Skeletal muscle cell (primary cell): ENCODE measurements around the gene LRRC17.
"Not testable (repeated sequence)": the region's sequence is repeated elsewhere in the genome, so short reads cannot be mapped to it uniquely, and the experiment has no call there.

Source experiments
- DNase-seq: peaks from one replicate; pipeline ENCODE4 v3.0.0-alpha.2; 2010; ENCODE audit warnings: low read depth
- H3K4me3 ChIP-seq: 2 replicates; pipeline ENCODE4 v1.5.1; 2011; ENCODE audit warnings: low read depth, mild to moderate bottlenecking, control low read depth, low read length, moderate library complexity

The LRRC17 gene

DNA sequence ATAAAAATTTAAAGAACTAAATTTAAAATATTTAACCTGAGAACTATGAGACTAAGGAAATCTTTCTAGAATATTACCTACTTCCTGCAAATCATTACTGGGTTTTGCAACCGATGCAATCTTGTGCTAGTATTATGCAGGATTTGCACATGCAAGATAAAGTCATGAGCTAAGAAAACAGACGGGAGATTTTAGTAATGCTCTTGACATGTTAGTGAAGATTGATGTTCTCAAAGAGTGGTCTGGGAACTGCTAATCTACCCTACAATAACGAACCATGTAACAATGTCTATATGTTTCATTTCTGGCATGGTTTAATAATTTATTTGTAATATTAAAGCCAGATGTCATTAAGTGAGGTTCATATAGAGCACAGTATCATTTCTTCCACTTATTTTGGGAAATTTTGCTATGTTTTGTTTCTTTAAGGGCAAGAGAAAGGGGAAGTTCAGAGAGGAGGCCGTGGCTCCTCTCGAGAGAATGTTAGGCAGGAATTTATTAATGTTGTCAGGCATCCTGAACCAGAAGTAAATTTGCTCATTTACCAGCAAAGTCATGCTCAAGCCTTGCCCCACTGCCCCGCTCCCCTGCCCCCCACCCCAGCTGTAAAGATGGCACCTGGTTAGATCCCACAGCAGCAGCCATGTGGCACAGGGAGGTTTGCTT is 22.8 kb downstream of the LRRC17 start:
- H3K4me3 ChIP-seq = no peak overlapping the region
- no peak for DNase-seq

DNA sequence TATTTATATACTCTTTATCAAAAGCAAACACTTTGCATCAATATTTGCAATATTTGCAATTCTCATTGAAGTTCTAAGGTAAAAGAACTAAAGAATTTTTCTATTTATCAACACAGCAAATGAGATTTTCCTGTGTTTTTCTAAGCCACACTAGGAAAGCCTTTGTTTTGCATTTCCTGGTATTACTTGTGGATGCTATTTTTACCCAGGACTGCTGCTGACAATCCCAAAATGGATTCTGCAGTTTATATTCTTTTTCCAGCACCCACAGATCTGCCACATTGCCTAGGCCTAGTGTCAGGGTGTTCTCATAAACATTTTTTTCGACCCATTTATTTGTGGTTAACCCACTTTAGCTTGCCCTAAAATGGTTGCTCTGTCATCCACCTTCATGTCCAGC is 25.9 kb downstream of the LRRC17 start:
- H3K4me3 ChIP-seq = no peak overlapping the region
- DNase-seq = no peak

- no peak overlapping the region for H3K4me3 ChIP-seq
- no peak for DNase-seq
Measured at GRCh38 chr7:102942181-102942866, 29.5 kb downstream of the LRRC17 start.

DNA sequence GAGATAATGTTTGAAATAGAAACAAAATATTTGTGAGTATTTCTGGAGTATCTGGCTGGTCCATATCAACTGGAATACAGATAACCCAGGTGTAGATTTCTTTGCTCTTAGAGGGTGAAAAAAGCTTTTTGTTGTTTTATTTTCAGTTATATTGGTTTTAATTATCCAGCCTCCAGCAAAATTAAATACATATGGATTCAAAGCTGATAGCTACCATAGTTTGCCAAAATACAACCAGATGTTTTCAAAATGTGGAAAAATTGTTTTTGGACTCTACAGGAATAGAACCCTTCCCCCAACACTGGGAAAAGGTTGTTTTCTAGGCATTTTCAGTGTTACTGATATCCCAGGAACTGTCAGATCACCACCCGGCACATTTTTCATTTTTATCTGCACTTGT is 30.1 kb downstream of the LRRC17 start:
- DNase-seq = no peak

DNA sequence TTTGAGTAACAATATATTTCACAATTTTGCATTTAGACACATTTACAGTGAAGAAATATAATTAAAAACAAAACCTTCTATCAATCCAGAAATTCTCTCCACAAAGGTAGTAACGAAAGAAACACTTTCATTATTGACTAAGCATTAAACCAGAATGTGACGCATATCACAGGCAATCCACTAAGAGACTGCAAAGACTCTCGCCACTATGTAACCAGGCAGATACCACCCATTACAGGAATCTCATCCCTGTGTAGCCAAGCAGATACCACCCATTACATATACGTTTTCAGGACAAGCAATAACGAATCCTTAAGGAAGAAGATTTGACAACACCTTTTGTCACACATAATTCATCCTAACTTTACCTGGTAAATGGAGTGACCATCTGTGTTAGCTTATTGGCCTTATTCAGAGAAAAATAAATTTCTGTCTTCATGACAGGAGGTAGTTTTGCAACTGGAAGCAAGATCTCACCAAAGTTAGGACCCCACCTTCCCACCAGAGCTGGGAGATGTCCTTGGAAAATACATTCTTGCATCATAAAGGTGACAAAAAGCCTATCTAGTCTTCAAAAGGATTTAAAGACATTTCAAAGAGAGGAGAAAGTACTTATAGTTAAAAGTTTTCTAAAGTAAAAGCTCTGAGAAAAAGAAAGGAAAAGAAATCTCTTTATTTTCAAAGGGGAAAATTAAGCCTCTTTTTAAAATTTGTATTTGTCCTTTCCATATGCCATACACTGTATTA is 30.8 kb downstream of the LRRC17 start:
- no peak for DNase-seq
- no peak overlapping the region for H3K4me3 ChIP-seq

More for the DNA sequence above, 30.1 kb downstream of the LRRC17 start:
- no peak overlapping the region for H3K4me3 ChIP-seq

- H3K4me3 ChIP-seq = no peak overlapping the region
- DNase-seq = no peak
Measured at GRCh38 chr7:102944241-102944640, 31.4 kb downstream of the LRRC17 start.

DNA sequence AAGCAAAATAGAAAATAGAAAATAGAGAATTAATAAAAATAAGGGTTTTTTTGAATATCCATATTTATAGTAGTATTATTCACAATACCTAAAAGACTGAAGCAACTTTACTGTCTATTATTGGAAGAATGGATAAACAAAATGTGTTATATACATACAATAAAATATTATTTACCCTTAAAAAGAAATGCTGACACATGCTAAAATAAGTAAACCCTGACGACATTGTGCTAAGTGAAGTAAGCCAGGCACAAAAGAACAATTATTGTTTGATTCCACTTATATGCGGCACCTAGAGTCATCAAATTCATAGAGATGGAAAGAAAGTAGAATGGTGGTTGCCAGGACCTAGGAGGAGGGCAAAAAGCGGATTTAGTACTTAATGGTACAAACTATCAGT is 39.0 kb downstream of the LRRC17 start:
- DNase-seq = no peak
- no peak overlapping the region for H3K4me3 ChIP-seq

DNA sequence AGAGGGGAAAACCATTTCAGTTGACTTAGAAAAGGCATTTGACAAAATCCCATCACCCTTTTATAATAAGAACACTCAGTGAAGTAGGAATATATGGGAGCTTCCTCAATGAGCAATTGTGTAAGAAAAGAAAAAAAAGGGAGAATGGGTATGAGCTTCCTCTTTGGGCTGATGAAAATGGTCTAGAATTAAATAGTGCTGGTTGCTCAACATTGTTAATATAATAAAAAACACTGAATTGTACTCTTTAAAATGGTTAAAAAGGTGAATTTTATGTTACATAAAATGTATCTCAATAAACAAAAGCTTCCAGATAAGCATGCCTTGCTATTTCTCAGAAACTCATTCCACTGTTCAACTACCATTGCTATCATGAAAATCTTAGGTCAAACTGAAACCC is 40.6 kb downstream of the LRRC17 start:
- H3K4me3 ChIP-seq = no peak overlapping the region
- DNase-seq = no peak

- H3K4me3 ChIP-seq, DNase-seq: not testable (repeated sequence)
Measured at GRCh38 chr7:102954359-102954758, 41.6 kb downstream of the LRRC17 start.

GRCh38 chr7:102958004-102958403 is 45.2 kb downstream of the LRRC17 start:
- H3K4me3 ChIP-seq = not testable (repeated sequence)

DNA sequence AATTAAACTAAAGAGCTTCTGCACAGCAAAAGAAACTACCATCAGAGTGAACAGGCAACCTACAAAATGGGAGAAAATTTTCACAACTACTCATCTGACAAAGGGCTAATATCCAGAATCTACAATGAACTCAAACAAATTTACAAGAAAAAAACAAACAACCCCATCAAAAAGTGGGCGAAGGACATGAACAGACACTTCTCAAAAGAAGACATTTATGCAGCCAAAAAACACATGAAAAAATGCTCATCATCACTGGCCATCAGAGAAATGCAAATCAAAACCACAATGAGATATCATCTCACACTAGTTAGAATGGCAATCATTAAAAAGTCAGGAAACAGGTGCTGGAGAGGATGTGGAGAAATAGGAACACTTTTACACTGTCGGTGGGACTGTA is 49.2 kb downstream of the LRRC17 start:
- not testable (repeated sequence) for H3K4me3 ChIP-seq, DNase-seq

More at GRCh38 chr7:102958004-102958403, 45.2 kb downstream of the LRRC17 start:
- DNase-seq = not testable (repeated sequence)

DNA sequence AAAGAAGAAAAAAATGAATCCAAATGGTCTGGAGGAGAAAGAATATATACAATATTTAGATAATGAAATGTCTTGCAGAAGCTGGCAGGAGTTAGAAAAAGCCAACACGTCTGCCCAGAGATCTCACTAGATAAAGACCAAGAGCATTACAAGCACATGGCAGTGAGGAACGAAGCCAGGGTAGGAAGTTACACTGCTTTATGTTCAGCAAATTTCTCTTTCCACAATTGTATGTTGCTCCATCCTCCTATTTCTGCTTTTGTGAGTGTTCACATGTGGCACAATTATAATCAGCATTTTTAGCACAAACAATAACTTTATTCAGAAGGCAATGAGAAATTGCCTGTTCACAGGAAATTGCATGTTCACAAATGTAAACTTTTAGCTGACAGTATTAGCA is 53.7 kb downstream of the LRRC17 start:
- DNase-seq = no peak
- H3K4me3 ChIP-seq = no peak overlapping the region

DNA sequence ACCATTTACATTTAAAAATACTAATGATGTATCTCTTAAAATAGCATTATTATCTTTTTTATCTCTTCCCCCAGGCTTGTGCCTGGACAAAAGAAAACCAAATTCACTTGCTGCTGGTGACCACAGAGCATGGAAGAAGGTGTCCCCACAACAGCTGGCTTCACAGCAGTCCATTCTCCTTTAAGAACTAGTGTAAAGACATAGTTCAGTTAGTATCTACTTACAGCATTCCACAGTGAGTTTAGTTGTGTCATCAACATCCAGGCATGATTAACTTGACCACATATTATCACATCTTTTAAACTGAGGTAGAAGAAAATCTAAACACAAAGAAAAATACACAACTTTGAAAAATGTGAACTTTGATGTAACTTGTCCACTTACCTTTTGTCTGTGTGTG is 55.0 kb downstream of the LRRC17 start:
- DNase-seq = no peak

DNA sequence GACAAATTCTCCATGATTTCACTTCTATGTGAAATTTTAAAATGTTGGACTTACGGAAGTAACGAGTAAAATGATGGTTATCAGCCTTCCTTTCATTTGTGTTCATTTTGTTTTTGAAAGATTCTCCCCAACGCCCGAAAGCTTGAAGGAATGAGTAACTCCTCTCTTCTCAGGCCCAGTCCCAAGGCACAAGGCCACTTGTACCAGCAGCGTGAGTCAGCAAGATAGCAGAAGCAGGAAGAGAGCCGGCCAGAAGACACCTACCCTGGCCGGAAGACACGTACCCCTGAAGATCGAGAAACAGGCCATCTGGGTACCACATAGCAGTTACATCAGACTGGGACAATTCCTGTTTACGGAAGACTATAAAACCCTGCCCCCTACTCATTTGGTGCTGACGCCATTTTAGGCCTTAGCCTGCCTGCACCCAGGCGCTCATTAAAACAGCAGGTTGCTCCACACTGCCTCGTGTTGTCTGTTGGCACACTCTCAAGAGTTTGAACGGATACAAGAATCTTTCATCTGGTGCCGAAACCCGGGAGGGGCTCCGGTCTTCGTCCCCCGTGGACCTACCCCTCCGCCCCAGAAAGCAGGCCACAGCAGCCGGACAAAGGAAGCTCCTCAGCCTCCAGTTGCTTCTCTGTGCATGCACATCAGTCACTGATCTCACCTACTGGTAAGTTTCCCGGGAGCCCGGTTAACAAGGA is 60.4 kb downstream of the LRRC17 start:
- DNase-seq = no peak
- no peak overlapping the region for H3K4me3 ChIP-seq

More for the DNA sequence above, 55.0 kb downstream of the LRRC17 start:
- no peak overlapping the region for H3K4me3 ChIP-seq

GRCh38 chr7:102974366-102975236 is 61.8 kb downstream of the LRRC17 start:
- DNase-seq = no peak
- no peak overlapping the region for H3K4me3 ChIP-seq

GRCh38 chr7:102975854-102976253 is 63.1 kb downstream of the LRRC17 start:
- DNase-seq = no peak
- no peak overlapping the region for H3K4me3 ChIP-seq

DNA sequence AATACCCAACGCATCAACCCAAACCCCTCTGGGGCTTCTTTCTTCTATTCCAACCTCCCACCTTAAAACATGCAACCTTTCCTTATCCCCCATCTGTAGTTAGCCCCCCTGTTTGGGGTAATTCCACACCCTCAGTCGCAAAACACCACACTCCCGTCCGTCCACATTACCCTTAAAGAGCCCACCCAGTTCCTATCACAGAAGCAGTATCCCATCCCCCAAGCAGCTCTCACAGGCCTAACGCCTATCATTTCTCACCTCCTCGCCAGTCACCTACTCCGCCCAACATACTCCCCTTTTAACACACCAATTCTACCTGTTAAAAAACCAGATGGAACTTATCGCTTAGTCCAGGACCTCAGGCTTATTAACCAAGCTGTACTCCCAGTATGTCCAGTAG is 63.7 kb downstream of the LRRC17 start:
- no peak overlapping the region for H3K4me3 ChIP-seq
- no peak for DNase-seq

DNA sequence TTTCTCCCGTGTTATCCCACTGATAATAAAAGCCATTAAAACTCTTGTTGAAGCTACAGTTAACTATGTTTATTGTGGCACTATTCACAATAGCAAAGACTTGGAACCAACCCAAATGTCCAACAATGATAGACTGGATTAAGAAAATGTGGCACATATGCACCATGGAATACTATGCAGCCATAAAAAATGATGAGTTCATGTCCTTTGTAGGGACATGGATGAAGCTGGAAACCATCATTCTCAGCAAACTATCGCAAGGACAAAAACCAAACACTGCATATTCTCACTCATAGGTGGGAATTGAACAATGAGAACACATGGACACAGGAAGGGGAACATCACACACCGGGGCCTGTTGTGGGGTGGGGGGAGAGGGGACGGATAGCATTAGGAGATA is 64.8 kb downstream of the LRRC17 start:
- H3K4me3 ChIP-seq, DNase-seq: not testable (repeated sequence)

DNA sequence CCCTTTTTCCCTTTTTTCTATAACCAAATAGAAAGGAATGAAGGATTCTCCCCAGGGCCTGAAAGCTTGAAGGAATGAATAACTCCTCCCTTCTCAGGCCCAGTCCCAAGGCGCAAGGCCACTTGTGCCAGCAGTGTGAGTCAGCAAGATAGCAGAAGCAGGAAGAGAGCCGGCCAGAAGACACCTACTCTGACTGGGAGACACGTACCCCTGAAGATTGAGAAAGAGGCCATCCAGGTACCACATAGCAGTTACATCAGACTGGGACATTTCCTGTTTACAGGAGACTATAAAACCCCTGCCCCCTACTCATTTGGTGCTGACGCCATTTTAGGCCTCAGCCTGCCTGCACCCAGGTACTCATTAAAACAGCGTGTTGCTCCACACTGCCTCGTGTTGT is 65.5 kb downstream of the LRRC17 start:
- peak; percentile 42 for DNase-seq
- no peak overlapping the region for H3K4me3 ChIP-seq
